ENCODE data around the gene DYNC1H1.

Gene DYNC1H1

DNA sequence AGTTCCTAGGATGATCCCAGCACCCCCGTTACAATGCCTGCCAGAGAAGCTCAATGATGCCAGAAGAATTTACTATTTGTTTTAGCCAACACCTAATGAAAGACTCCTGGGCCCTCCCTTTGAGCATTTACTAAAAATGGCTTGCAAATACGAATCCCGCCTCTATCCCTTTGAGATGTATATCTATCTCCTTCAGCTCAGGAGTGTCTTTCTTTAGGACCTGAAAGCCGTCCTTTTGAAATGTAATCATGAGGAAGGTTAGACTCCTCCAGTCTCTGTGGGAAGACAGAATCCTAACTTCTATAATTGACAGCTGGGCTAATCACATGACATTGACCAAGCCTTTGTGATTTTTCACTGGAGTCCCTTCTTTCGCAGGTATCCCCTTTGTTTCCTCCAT lies 19.2 kb upstream of the DYNC1H1 start:
- no peak for DNase-seq

DNA sequence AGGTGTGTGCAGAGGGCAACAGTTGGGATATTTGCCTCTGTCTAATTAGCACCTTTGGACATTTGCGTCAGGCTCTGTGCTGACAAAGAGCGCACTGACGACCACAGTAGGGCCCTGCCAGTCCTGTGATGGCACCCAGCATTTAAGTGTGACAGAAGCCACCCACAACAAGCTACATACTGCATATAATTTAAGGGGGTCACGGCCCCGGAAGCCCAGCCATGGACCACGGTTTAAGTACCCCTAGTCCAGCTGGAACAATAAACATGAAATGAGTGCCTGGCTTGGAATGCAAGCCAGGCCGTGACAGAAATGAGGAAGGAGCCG lies 16.8 kb upstream of the DYNC1H1 start:
- no peak for DNase-seq

DNA sequence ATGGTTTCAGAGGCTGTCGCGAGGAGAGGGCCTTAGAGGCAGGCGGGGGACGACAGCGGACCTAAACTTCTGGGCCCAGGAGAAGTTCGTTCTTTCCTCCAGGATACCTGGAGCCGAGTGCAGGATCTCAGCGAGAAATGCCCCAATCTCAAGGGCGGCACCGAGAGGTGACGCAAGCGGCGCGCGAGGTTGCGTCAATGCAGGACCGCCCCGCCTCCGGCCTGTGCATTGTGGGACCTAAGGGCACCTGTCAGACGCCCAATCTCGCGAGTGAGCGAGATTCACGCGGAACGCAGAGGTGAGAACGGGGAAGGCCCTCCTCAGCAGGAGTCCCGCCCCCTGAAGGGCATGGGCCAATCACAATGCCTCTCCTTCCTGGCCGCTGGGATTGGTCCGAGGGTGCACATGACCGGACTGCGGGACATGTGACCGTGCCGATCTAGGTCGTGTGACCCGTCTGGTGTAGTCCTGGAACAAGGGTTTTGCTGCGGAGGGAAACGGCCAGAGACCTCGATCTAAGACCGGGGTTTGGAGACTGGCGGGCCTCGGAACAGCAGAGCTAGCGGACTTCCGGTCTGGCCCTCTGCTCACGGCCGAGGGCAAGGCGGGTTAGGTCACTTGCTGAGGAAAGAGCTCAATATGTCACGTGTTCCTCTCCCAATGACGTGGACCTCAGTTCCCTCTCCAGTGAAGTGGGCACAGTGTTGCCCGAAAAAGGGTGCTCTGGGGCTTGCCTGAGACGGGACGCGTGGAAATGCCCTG lies 16.3 kb upstream of the DYNC1H1 start:
- DNase-seq = peak; percentile 99

DNA sequence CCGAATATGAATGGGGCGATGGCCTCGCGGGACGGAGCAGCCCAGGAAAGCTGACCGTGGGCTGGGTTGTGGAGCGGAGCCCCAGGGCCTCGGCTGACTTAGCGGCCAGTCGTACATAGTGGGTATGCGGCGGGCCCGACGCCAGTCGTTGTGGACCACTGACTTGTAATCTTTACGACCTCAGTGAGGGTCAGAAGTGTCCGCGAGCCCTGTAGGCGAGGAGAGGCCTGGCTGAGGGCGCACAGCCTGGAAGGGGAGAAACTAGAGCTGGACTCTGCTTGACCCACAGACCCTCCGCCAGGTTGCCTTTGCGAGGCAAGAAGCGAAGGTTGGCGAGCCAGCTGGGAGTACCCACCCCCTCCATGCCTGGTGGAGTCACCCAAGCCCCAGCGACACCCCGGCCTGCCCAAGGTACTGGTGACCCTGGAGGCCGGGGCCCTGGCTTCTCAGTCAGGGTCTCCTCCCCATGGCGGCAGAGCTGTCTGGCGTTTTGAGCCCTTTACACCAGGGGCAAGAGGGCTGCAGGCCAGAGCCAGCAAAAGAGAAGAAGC lies 15.6 kb upstream of the DYNC1H1 start:
- no peak for DNase-seq

DNA sequence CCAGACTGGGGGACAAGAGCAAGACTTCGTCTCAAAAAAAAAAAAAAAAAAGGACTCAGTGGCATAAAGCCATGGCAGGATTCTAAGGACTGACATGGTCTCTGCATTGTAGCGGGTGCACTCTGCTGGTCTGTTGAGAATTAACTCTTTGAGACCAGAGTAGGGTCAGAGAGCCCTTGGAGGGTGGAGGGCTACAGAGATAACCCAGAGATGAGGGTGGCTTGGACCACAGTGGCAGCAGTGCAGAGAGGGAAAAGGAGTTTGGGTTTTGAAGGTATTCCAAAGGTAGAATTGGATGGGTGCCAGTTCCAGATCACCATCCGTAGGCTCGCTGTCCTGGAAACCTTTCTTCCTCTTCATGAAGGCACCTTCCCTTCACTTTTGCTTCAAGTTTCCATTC lies 14.3 kb upstream of the DYNC1H1 start:
- no peak for DNase-seq

DNA sequence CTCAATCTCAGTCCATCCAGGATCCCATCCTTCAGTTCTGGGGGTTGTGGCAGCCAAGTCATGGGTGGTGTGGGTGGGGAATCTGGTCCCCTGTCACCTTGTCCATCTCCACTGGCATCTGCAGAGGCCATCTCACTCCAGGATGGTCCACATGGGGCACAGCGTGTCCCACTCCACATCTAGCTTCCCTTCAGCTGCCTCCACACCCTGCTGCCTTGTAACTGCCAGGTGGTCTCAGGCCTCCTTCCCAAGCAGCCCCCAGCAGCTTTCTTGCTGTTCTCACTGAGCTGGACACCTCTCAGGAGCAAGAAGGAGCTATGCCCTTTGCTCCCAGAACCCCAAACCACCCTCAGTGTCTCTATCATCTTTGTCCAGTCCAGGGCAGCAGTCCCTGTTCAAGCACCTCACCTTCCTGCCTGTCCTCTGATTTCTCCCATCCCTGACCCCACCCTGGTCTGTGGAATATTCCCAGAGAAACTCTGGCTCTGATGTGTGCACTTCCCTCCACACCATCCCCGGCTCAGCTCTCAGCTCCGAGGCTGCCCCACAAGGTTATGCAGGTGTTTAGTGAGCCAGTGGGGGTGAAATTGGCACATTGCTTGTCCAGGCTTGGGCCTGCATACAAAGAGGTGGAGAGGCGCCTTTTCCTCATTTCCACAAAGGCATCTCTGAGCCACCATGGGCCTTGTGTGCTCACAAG lies 13.7 kb upstream of the DYNC1H1 start:
- no peak for DNase-seq

DNA sequence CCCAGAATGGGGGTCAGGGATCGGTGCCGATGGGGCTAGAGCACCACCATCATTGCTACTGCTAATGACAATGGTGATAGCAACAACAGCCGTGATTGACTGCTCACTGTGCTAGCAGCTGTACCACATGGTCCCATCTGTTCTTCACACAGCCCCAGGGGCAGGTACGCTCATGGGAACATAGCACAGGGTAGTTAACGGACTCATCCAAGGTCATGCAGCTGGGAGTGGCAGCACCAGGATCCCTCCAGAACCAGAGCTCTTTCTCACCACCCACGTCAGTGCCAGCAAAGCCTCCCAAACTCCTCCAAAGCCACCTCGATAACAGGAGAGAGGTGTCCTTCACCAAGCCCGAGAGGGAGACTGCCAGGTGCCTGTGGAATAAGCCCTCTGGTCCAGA lies 11.2 kb upstream of the DYNC1H1 start:
- DNase-seq = no peak

DNA sequence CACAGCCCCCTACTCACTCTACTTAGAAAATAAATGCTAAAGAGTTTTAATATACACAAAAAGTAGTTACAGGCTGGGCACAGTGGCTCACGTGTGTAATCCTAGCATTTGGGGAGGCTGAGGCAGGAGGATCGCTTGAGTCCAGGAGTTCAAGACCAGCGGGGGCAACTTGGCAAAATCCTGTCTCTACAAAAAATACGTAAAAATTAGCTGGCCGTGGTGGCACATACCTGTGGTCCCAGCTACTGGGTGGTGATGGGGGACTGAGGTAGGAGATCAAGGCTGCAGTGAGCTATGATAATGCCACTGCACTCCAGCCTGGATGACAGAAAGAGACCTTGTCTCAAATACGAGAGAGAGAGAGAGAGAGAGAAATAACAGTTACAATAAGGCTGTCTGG lies 9.9 kb upstream of the DYNC1H1 start:
- DNase-seq = no peak

DNA sequence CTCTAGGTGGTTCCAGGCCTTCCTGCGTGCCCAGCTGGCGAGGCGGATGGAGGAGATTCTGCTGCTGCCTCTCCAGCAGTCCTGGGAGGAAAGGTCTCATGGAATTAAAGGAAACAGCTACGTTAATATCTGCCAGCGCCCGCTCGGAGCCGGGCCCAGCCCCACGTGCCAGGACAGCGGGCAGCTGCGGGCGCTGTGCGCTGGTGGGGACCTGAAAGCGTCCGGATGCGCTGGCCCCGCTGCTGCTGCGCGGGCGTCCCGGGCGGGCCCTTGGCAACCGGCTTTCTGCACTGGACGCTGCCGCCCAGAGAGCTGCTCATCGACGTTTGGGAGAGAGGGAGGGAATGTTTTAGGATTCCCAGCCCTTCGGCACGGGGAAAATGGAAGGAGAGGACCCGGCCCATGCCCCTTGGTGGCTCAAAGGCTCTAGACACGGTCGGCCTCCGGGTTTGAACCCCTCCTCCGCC lies 8.6 kb upstream of the DYNC1H1 start:
- no peak for DNase-seq

DNA sequence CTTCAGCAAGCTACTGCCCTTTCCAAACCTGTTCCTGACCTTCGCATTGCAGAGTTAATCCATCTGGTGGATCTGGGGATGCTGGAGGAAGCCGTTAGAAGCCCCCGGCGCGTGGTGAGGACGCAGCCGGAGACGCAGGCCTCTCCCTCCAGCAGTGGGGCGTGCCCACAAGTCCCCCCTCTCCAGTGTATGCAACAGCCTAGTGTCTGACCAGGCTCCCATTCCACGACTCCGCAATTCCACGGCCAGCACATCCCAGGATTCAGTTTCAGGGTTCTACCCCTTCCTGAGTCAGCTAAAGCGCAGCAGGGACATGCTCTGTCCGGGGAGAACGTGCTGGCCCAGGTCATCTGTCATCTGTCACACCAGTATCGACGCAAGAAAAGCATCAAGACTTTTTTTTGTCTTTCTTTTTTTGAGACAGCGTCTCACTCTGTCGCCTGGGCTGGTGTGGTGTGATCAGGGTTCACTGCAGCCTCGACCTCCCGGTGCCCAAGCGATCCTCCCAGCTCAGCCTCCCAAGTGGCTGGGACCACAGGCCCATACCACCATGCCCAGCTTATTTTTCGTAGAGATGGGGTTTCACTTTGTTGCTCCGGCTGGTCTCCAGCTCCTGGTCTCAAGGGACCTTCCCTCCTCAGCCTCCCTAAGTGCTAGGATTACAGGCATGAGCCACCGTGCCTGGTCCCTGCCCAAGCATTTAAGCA lies 8.0 kb upstream of the DYNC1H1 start:
- DNase-seq = no peak

DNA sequence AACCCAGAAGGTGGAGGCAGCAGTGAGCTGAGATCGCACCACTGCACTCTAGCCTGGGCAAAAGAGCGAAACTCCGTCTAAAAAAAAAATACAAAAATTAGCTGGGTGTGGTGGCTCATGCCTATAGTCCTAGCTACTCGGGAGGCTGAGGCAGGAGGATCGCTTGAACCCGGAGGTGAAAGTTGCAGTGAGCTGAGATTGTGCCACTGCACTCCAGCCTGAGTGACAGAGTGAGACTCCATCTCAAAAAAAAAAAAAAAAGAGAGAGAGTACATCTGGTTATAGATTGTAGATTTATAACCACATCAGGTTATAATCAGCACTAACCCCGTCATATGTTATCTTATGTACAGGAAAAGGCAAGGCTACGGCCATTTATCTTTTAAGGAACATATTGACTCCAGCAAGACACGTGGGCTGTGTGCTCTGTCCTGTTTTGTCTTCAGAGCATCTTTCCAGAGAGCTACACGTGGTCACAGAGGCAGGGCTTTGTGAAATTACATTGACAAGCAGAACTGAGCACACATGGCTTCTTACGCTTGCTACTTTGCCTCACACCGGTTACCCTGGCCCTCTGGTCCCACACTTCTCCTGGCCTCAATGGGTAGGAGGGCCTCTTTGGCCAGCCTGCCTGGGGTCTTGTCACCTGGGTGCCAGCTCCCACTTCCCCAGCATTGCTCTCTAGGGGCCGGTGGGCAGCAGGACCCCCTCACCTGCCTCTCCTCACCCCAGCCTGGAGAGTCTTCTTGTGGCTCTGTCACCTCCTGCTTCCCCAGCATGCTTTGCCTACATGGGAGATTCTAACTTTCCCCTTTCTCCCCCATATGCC lies 6.8 kb upstream of the DYNC1H1 start:
- DNase-seq = no peak

DNA sequence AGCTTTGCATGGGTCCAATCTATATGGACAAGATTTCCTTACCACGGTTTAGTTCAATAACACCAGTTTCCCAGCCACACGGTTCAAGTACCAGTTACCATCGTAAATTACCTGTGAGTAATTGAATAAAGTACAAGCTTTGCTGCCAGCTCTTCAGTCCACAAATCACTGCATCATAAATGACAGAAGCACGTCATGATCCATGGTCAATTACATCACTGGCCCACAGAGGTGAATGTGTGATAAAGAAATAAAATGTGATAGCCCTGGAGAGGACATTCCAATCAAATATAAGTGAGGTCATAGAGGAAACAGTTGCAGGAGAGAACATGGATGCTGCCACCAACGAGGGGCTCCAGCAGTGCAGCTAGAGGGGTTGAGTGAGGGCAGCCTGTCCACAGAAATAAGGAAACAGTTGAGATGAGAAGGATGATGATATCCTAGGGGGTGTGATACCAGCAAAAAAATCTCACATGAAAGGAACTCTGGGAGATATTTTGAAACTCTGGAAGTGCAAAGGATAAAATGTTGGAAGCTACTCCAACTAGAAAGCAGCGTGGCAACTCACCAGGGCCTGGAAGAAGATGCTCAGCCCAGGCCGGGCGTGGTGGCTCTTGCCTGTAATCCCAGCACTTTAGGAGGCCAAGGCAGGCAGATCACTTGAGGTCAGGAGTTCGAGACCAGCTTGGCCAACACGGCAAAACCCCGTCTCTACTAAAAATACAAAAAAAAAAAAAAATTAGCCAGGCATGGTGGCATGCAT lies 5.8 kb upstream of the DYNC1H1 start:
- no peak for DNase-seq

DNA sequence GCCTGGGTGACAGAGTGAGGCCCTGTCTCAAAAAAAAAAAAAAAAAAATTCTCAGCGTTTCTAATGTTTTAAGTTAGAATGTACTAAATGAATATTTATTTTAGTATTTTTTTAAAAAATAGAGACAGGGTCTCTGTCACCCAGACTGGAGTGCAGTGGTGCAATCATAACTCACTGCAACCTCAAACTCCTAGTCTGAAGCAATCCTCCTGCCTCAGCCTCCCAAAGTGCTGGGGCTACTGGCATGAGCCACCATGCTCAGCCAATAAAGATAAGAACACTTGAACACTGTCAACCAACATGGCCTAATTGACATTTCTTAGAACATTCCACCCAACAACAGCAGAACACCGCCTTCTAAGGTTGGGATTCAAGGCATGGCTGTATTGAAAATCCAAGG lies 5.1 kb upstream of the DYNC1H1 start:
- no peak for DNase-seq

DNA sequence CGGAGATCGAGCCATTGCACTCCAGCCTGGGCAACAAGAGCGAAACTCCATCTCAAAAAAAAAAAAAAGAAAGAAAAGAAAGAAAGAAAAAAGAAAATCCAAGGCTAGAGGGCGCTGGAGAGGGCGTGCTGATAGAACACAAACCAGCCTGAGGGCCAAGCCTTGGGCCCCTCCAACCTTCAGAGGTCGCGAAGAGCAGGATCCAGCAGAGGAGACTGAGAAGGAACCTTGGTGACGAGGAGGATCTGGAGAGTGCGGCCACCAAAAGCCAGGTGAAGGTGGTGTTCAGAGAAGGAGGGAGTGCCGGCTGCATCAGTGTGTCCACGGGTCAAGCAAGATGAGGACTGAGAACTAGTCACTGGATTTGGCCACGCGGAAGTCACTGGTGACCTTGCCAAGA lies 4.1 kb upstream of the DYNC1H1 start:
- DNase-seq = no peak

DNA sequence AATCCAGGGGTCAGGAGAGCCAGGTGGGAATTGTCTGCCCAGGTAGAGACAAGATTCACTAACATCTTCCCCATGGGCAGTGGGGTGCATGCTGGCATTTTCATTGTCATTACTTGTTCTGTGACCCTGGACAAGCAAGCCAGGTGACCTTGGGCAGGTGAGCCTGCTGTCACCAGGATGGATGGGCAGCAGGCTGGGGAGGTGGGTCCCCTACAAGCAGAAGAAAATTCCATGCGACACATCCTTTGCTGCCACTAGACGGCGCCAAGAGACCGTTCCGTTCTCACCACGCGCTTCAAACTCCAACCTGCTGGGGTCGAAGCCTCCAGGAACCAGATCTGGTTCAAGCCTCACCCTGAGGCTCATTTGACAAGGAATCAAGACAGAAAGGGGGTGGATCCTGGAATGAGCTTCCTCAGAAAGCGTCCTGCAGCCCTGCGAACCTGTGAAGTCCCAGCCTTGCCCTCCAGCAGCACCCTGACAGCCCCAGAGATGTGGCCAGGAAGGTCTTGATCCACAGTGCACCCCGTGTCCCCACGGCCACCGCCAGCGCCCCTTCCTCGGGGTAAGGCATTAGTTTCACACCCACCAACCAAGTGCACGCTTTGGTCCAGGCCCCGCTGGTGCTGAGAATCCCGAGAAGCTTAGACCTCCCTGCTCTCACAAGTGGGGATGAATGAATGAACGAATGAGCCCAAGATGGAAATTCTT lies 3.2 kb upstream of the DYNC1H1 start:
- peak; percentile 61 for DNase-seq

DNA sequence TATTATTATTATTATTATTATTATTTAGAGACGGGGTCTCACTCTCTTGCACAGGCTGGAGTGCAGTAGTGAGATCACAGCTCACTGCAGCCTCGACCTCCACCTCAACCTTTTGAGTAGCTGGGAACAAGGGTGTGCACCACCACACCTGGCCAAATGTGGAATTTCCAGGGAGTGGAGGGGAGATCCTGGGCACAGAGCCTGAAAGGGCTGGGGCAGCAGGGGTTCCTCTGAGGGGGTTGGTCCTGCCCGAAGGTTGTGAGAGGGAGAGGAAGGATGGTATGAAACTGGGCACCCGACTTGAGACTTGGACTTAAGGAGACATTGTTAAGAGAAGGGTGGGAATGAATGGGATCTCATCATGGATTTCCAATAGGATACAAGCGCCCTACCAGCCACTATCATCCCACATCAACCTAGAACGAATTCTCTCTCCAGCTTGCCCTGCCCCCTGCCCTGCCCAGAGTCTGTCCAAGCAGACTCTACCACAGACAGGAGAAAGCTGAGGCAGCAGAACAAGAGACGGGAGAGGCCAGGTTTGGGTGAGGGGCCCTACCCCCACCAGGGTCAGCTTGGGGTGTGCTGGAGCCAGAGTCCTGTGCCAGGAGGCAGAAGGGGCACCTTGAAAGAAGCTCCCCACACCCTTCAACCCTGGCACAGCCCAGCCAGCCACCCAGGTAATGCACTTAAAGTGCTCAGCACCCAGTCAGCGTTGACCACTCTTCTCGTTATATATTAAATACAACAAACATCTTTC lies 2.4 kb upstream of the DYNC1H1 start:
- DNase-seq = no peak

DNA sequence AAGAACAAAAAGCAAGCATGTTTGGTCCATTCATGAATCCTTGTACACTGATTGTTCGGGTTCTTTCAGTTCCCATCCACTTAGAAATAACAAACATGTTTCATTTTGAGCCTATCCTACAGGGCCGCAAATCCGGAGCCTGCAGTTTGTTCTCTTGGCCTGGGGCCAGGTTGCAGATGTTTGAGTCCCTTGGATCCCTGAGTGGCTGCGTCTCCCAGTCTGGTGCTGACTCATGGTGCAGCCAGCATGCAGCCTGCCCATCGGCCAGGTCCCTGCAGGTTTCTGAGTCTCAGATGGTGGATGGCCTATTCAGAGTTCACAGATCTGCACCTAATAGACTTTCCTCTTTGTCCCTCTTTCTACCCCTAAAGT lies 1.9 kb upstream of the DYNC1H1 start:
- DNase-seq = no peak

DNA sequence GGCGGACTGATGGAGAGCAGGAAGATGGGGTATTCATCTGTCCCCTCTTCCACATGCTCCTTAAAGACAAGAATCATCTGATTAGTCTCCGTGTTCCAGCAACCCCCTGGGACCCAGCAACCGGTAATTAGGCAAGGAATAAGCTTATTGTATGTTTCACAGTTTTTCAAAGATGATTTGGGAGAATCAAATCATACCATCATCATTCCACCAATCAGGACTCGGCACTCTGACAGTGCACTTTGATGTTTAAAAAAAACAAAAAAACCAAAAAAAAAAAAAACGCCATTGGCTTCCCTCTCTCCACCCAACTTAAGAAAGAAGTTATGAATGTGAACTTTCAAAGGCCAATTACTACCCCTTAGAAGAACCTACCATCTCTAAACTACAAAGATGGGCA lies 1.3 kb upstream of the DYNC1H1 start:
- no peak for DNase-seq

DNA sequence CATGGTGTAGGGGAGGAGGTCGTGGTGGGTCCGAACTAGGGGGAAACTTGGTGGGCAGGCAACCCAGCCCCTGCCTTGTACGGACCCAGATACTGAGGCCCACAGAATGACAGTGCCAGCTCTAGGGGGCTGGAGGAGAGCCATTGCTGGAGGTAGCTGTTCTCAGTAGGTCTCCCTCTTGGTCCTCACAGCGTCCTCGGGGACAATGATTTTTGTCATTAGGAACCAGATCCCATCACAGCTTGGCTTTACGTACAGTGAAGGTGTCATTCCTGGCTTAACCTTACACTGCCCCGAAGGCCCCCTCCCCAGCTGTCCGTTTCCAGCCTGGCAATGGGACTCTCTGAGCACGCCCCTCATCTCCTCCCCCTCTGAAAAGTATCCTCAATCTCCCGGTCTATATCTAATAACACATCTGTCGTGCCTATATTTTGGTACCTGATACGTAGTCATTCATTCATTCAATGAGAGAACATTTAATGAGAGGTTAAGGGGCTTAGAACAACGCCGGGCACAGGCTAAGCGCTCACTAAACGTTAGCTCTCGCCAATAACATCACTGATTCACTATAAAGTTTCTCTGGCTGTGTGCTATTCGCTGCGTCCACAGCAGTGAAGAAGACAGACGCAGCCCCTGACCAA lies 597 bp upstream of the DYNC1H1 start:
- no peak for DNase-seq

DNA sequence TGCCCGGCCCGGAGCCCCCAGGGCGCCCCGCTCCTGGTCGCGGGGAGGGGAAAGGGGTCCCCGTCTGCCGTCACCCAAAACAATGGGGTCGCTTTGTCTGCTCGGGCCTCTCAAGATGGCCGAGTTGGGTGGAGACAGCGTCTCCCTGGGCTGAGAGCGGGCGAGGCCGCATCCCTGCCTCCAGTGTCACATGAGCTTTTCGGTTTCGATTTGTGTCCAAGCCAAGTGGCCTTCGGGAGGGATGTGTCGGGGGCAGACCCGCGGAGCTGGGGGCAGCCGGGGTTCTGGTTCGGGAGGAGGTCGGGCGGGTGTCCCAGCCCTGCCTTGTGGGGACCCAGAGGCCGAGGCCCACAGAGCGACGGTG lies 790 bp downstream of the DYNC1H1 start:
- DNase-seq = peak; percentile 41
